A549 (cell line): ENCODE measurements around the gene TMEM39A.

ENCODE experiments used
- BHLHE40 ChIP-seq: IDR thresholded peaks from 2 replicates; pipeline ENCODE4 v1.6.1; 2012; ENCODE audit warnings: low read depth, low read length, inconsistent platforms
- CHD4 ChIP-seq: fragments of 200-600 bp; sonication (generic); IDR thresholded peaks from 2 replicates; pipeline ENCODE4 v1.6.1; 2016; ENCODE audit warnings: antibody characterized with exemption, mild to moderate bottlenecking, borderline replicate concordance
- EHF ChIP-seq: fragments of 250-450 bp; sonication (Bioruptor Pico); IDR thresholded peaks from 2 replicates; pipeline ENCODE4 v1.5.0; 2020; ENCODE audit warnings: mild to moderate bottlenecking
- EP300 ChIP-seq, 2 experiments: fragments of >200 bp; sonication (Bioruptor Twin); formaldehyde crosslinking; IDR thresholded peaks; 2 replicates in 1 of 2; 3 replicates in 1 of 2; pipeline ENCODE4 v1.6.1; 2016 to 2017
- JUNB ChIP-seq: fragments of >200 bp; sonication (Bioruptor Twin); formaldehyde crosslinking; IDR thresholded peaks from 2 replicates; pipeline ENCODE4 v1.6.1; 2016
- MAFK ChIP-seq: fragments of 450-650 bp; IDR thresholded peaks from 2 replicates; pipeline ENCODE4 v1.6.1; 2014; ENCODE audit not compliant: partially characterized antibody
- RAD21 ChIP-seq, 2 experiments: fragments of >200 bp in 1 of 2; sonication (Bioruptor Twin) in 1 of 2; formaldehyde crosslinking in 1 of 2; IDR thresholded peaks in 1 of 2; conservative IDR thresholded peaks in 1 of 2; 2 replicates in 1 of 2; 3 replicates in 1 of 2; pipeline ENCODE4 v1.6.1; 2012 to 2018; ENCODE audit warnings: inconsistent platforms in 1 of 2
- REST ChIP-seq: fragments of 200-600 bp; sonication (generic); IDR thresholded peaks from 2 replicates; pipeline ENCODE4 v1.6.1; 2016; ENCODE audit warnings: antibody characterized with exemption, mild to moderate bottlenecking, moderate library complexity
- RNF2 ChIP-seq: fragments of 200-600 bp; sonication (generic); IDR thresholded peaks from 2 replicates; pipeline ENCODE4 v1.6.1; 2016; ENCODE audit warnings: low read depth, mild to moderate bottlenecking, antibody characterized with exemption, moderate library complexity, borderline replicate concordance
- SMC3 ChIP-seq: fragments of >200 bp; sonication (Bioruptor Twin); formaldehyde crosslinking; IDR thresholded peaks from 3 replicates; pipeline ENCODE4 v1.6.1; 2018; ENCODE audit warnings: inconsistent platforms
- SREBF2 ChIP-seq: fragments of 450-650 bp; IDR thresholded peaks from 2 replicates; pipeline ENCODE4 v1.6.1; 2014; ENCODE audit warnings: mild to moderate bottlenecking, moderate library complexity
- ZNF302 ChIP-seq: fragments of 250-450 bp; sonication (Bioruptor Pico); IDR thresholded peaks from 2 replicates; pipeline ENCODE4 v1.9.0; 2021; ENCODE audit warnings: inconsistent platforms, mild to moderate bottlenecking, moderate library complexity
- TF ChIP-seq, protein P1 (sequence below): fragments of >200 bp; sonication (Bioruptor Twin); formaldehyde crosslinking; IDR thresholded peaks from 3 replicates; pipeline ENCODE4 v1.5.1; 2016
- TF ChIP-seq, protein P2 (sequence below): IDR thresholded peaks from 2 replicates; pipeline ENCODE4 v1.6.1; 2012

GRCh38 chr3:119427669-119428068 is 35.7 kb downstream of the TMEM39A start:
- TF ChIP-seq RNF2 (no peak), RAD21 (conservative IDR thresholded peaks at IDR 0.05 in 1 of 2, IDR thresholded peaks at IDR 0.05 in 1 of 2) (no peak), REST (no peak), EHF (CRISPR knock-in tag) (no peak), JUNB (no peak), SREBF2 (no peak), CHD4 (no peak), SMC3 (no peak), MAFK (no peak), ZNF302 (CRISPR knock-in tag) (no peak), EP300 (IDR thresholded peaks at IDR 0.05) (no peak), BHLHE40 (no peak)
- TF ChIP-seq, protein P1, sequence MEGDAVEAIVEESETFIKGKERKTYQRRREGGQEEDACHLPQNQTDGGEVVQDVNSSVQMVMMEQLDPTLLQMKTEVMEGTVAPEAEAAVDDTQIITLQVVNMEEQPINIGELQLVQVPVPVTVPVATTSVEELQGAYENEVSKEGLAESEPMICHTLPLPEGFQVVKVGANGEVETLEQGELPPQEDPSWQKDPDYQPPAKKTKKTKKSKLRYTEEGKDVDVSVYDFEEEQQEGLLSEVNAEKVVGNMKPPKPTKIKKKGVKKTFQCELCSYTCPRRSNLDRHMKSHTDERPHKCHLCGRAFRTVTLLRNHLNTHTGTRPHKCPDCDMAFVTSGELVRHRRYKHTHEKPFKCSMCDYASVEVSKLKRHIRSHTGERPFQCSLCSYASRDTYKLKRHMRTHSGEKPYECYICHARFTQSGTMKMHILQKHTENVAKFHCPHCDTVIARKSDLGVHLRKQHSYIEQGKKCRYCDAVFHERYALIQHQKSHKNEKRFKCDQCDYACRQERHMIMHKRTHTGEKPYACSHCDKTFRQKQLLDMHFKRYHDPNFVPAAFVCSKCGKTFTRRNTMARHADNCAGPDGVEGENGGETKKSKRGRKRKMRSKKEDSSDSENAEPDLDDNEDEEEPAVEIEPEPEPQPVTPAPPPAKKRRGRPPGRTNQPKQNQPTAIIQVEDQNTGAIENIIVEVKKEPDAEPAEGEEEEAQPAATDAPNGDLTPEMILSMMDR, result no peak
- TF ChIP-seq, protein P2, sequence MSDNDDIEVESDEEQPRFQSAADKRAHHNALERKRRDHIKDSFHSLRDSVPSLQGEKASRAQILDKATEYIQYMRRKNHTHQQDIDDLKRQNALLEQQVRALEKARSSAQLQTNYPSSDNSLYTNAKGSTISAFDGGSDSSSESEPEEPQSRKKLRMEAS, result no peak
